Melanocyte of skin (primary cell): ENCODE data around the gene IFNL1. TPM values are rescaled to one million over a fixed set of nuclear protein-coding genes. Genes with fewer than 3 reads are reported as not detected.

Experiments
- small RNA-seq, 2 donors: library from RNA; depleted of rRNA; stranded (forward); fragments of <200 nt; gene quantifications; one replicate each; pipeline ENCODE3, GENCODE V24; 2012
- total RNA-seq, 2 donors: library from RNA; depleted of rRNA; stranded (reverse); fragments of >200 nt; gene quantifications; 2 replicates each; pipeline ENCODE4 v1.2.3, GENCODE V29; 2012

IFNL1 gene
- not detected for total RNA-seq

GRCh38 chr19:39296055-39296645, at the start of gene IFNL1:
Gene IFNL1, plus strand, starts transcription at chr19:39296407. Its CDS starts 15 bp downstream, at chr19:39296422.

GRCh38 chr19:39248806-39249205, 47.4 kb upstream of the IFNL1 start, which contains the start of gene IFNL4:
Gene IFNL4, minus strand, starts transcription at chr19:39248856.

GRCh38 chr19:39268085-39268484, 28.1 kb upstream of the IFNL1 start, which contains the start of gene IFNL2:
Gene IFNL2, plus strand, starts transcription at chr19:39268396. Its CDS starts 173 bp downstream, at chr19:39268569.

GRCh38 chr19:39341719-39342604, 45.8 kb downstream of the IFNL1 start, which contains the start of gene SAMD4B:
Gene SAMD4B, plus strand, starts transcription at chr19:39342421. Its CDS starts 14,473 bp downstream, at chr19:39356894.

Small RNA genes lying within 50 kb of the gene (small RNA-seq; reads per million reads assigned to genes)
- gene AC011445.2: 0.23 to 0.47 reads per million in 2 donors

Other genes starting within 250 kb of the IFNL1 start
- gene ACP7, start 212.0 kb upstream of the IFNL1 start, total RNA-seq: 10 to 100 TPM in 1 of 2 donors, 1 to 10 TPM in 1; 2.1 to 14.3 TPM
- gene PAK4, start 170.6 kb upstream of the IFNL1 start, total RNA-seq: 10 to 100 TPM; 13.1 to 21.3 TPM
- gene NCCRP1, start 99.4 kb upstream of the IFNL1 start, total RNA-seq: 10 to 100 TPM in 1 of 2 donors, 1 to 10 TPM in 1; 1.3 to 12.4 TPM
- gene SYCN, start 92.1 kb upstream of the IFNL1 start, total RNA-seq: not detected
- gene IFNL3, start 51.4 kb upstream of the IFNL1 start, total RNA-seq: not detected
- not detected for gene IFNL4, start 47.6 kb upstream of the IFNL1 start, total RNA-seq
- not detected for gene IFNL2, start 28.0 kb upstream of the IFNL1 start, total RNA-seq
- gene LRFN1, start 24.5 kb downstream of the IFNL1 start, total RNA-seq: under 1 TPM; 0.34 to 0.67 TPM
- 1 to 10 TPM in 1 of 2 donors, not detected in 1; 1.0 TPM for gene GMFG, start 39.6 kb downstream of the IFNL1 start, total RNA-seq
- gene SAMD4B, start 46.0 kb downstream of the IFNL1 start, total RNA-seq: 10 to 100 TPM; 53.9 to 58.2 TPM
- gene PAF1, start 94.7 kb downstream of the IFNL1 start, total RNA-seq: 10 to 100 TPM; 29.6 to 35.3 TPM
- gene MED29, start 95.0 kb downstream of the IFNL1 start, total RNA-seq: 10 to 100 TPM; 21.3 to 30.3 TPM
- 1 to 10 TPM; 3.7 to 3.8 TPM for gene ZFP36, start 110.4 kb downstream of the IFNL1 start, total RNA-seq
- gene PLEKHG2, start 116.3 kb downstream of the IFNL1 start, total RNA-seq: 1 to 10 TPM; 2.8 to 6.0 TPM
- 10 to 100 TPM; 19.6 to 51.0 TPM for gene RPS16, start 139.5 kb downstream of the IFNL1 start, total RNA-seq
- gene SUPT5H, start 149.2 kb downstream of the IFNL1 start, total RNA-seq: 10 to 100 TPM; 64.9 to 75.0 TPM
- 100 to 1,000 TPM in 1 of 2 donors, 10 to 100 TPM in 1; 66.4 to 115 TPM for gene TIMM50, start 184.4 kb downstream of the IFNL1 start, total RNA-seq
- 1 to 10 TPM in 1 of 2 donors, under 1 TPM in 1; under 0.01 to 4.3 TPM for gene DLL3, start 202.5 kb downstream of the IFNL1 start, total RNA-seq
- not detected for gene SELENOV, start 218.7 kb downstream of the IFNL1 start, total RNA-seq
- 10 to 100 TPM in 1 of 2 donors, 1 to 10 TPM in 1; 5.2 to 10.7 TPM for gene EID2B, start 236.4 kb downstream of the IFNL1 start, total RNA-seq
- gene EID2, start 243.8 kb downstream of the IFNL1 start, total RNA-seq: 1 to 10 TPM; 5.5 to 9.7 TPM